Osteocyte (in vitro differentiated cells): ENCODE results near the gene WDR46. TPM values are rescaled to one million over a fixed set of nuclear protein-coding genes. Genes with fewer than 3 reads are reported as not detected.

Experiments
- DNase-seq: peaks from one replicate; pipeline ENCODE4 v3.0.0; 2021; ENCODE audit warnings: mixed read lengths; ENCODE audit not compliant: unreplicated experiment; ENCODE audit errors: extremely low spot score
- H3K27ac Mint-ChIP-seq: one replicate; pipeline ENCODE4 v1.8.0; 2021; ENCODE audit warnings: mild to moderate bottlenecking, mixed read lengths; ENCODE audit not compliant: unreplicated experiment
- H3K27me3 Mint-ChIP-seq: one replicate; pipeline ENCODE4 v1.8.0; 2021; ENCODE audit warnings: mixed read lengths; ENCODE audit not compliant: unreplicated experiment
- H3K36me3 Mint-ChIP-seq: one replicate; pipeline ENCODE4 v1.8.0; 2021; ENCODE audit warnings: mixed read lengths; ENCODE audit not compliant: unreplicated experiment
- H3K4me1 Mint-ChIP-seq: one replicate; pipeline ENCODE4 v1.8.0; 2021; ENCODE audit warnings: mixed read lengths; ENCODE audit not compliant: unreplicated experiment
- H3K4me3 Mint-ChIP-seq: one replicate; pipeline ENCODE4 v1.8.0; 2021; ENCODE audit warnings: mild to moderate bottlenecking, moderate library complexity, mixed read lengths; ENCODE audit not compliant: unreplicated experiment
- H3K9me3 Mint-ChIP-seq: one replicate; pipeline ENCODE4 v1.8.0; 2021; ENCODE audit warnings: mixed read lengths; ENCODE audit not compliant: unreplicated experiment
- total RNA-seq: library from RNA; stranded (reverse); gene quantifications from 2 replicates; pipeline ENCODE4 v1.2.1, GENCODE V29; 2021
- TF ChIP-seq, protein P1 (sequence below): fragments of 200-600 bp; sonication (generic); IDR thresholded peaks from 2 replicates; pipeline ENCODE4 v1.5.0; 2021; ENCODE audit warnings: antibody characterized with exemption, mild to moderate bottlenecking, moderate library complexity

Gene WDR46
- total RNA-seq, 1 donor from 2014 or later: 59.1 TPM

DNA sequence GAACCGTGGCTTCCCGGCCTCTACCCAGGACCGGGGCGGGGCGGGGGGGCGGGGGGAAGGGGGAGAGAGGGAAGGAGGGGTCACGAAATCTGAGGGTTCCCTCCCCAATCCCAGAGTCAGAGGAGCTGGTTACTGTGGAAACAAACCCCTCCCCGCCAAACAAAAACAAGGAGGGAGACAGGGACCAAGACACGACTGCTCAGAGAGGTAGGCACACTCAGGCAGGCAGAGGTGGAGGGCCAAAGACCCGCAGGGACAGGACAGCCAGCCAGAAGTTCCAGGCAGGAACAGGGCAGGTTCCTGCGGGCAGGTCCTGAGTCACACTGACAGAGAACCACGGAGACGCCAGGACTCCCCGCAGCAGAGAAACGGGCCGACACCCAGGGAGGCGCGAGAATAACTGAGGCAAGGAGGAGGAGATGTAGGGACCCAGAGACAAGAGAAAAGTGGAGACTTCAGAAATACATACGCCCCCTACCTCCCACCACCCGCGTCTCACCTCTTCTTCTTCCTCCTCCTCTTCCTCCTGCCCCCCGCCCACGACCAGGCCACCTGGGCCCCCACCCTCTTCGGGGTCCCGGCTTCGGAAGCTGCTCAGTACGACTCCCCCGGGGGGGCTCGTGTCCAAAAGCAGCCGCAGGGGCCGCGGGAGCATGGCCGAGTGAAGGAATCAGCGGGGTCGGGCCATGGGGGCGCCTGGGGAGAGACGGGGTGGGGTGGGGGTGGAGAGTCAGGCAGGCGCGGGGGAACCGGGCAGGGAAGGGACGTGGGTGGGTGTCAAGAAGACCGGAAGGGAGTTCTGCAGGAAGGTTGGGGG, 9.1 kb upstream of the WDR46 start:
- peaks cover 30% of the 10 kb centered on the region for H3K4me1 Mint-ChIP-seq
- peak overlapping the region; percentile 98 for H3K4me3 Mint-ChIP-seq
- no peak for DNase-seq
- TF ChIP-seq, protein P1, sequence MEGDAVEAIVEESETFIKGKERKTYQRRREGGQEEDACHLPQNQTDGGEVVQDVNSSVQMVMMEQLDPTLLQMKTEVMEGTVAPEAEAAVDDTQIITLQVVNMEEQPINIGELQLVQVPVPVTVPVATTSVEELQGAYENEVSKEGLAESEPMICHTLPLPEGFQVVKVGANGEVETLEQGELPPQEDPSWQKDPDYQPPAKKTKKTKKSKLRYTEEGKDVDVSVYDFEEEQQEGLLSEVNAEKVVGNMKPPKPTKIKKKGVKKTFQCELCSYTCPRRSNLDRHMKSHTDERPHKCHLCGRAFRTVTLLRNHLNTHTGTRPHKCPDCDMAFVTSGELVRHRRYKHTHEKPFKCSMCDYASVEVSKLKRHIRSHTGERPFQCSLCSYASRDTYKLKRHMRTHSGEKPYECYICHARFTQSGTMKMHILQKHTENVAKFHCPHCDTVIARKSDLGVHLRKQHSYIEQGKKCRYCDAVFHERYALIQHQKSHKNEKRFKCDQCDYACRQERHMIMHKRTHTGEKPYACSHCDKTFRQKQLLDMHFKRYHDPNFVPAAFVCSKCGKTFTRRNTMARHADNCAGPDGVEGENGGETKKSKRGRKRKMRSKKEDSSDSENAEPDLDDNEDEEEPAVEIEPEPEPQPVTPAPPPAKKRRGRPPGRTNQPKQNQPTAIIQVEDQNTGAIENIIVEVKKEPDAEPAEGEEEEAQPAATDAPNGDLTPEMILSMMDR: peak; percentile 15
- H3K9me3 Mint-ChIP-seq: no peaks in the 10 kb centered on the region
- peak overlapping the region; percentile 100 for H3K27ac Mint-ChIP-seq
- H3K36me3 Mint-ChIP-seq: peaks cover 17% of the 10 kb centered on the region
- no peaks in the 10 kb centered on the region for H3K27me3 Mint-ChIP-seq

DNA sequence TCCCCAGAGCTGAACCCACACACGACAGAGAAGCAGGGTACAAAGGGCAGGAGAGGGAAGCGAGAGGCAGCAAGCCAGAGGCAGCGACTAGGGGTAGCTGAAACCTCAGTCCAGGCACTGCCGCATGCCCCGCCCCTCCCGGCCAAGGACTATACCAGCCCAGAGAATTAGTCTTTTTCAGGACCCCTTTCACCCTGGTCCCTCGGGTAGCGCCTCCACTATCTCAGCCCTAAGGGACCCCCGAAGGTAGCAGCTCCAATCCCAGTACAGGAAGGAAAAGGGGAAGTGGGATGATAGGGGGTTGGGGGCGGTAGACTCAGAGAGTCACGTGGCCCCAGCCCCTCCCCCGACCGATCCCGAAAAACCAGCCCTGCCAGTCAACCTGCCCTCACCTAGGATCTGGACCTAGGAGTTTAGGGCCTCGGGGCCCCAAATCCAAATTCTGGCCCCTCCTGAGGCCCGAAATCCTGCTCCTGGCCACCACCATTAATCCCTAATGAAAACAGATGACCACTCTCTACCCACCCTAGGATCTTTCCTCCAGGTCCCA, 8.4 kb upstream of the WDR46 start:
- peaks cover 15% of the 10 kb centered on the region for H3K36me3 Mint-ChIP-seq
- H3K9me3 Mint-ChIP-seq: no peaks in the 10 kb centered on the region
- no peaks in the 10 kb centered on the region for H3K27me3 Mint-ChIP-seq
- H3K4me3 Mint-ChIP-seq: peak overlapping the region; percentile 98
- TF ChIP-seq, protein P1: no peak
- peaks cover 30% of the 10 kb centered on the region for H3K4me1 Mint-ChIP-seq
- no peak for DNase-seq
- peak overlapping the region; percentile 100 for H3K27ac Mint-ChIP-seq

DNA sequence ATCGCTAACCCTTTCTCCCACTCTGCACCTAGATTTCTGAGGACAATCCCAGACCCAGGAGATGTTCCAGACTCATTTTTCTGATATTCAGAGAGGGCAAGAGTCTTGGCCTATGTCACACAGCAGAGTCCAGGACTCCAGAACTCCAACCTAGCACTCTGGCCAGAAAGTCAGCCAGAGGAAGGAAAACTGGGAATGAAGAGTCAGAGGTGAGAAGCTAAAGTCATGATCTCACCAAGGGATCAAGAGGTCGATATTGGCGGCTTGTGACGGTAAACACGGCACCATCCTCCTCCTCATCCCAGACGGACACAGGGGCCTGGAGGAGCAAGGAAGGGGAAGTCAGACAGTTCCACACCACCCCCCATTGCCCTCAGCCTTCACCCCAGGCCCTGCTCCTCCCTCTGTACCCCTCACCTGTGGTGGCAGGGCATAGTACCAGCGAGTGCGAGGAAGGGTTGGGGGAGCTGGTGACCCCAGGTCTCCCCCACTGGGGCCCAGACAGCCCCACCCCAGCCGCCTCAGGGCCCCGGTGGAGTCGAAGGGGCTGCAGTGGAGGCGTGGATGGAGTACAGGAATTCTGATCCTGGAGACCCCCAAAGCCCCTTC, 7.9 kb upstream of the WDR46 start:
- Mint-ChIP-seq H3K27ac (peak overlapping the region; percentile 100), H3K4me1 (peaks cover 30% of the 10 kb centered on the region), H3K9me3 (no peaks in the 10 kb centered on the region), H3K4me3 (peak overlapping the region; percentile 98), H3K36me3 (peaks cover 15% of the 10 kb centered on the region), H3K27me3 (no peaks in the 10 kb centered on the region)
- DNase-seq: no peak
- TF ChIP-seq, protein P1: no peak

DNA sequence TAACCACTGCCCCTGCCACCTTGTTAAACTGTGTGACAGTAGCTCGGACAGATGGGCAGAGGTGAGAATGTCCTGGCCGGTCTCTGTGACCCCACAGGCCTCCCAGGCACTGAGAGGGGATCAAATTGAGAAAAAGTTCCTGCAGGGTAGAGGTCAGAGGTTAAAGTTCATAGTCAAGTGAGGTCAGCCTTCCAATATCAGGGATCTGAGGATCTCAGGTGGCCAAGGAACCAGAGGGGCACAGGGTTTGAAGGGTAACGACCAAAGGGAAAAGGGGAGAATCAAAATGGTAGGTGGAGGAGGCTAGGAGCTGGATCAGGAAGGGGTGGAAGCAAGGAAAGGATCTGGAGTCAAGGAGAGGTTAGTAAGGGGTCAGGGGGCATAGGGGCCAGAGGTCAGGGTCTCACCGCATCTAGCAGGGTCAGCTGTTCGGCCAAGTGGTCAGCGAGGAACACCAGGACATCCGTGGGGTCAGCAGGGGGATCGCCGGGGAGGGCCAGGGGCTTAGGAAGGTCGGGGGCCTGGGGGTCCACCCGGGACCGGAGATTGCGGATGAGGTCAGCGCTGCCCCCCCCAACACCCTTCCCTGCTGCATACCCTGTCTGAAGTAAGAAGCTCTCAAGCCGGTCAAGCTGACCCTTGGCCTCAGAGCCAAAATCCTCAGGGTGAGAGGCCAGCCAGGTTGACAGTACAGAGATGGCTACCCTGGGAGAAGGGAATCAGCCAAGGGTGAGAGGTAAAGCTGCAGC, 6.8 kb upstream of the WDR46 start:
- no peaks in the 10 kb centered on the region for H3K27me3 Mint-ChIP-seq
- H3K9me3 Mint-ChIP-seq: no peaks in the 10 kb centered on the region
- DNase-seq: no peak
- H3K4me1 Mint-ChIP-seq: peaks cover 22% of the 10 kb centered on the region
- peaks cover 13% of the 10 kb centered on the region for H3K36me3 Mint-ChIP-seq
- peak overlapping the region; percentile 16 for H3K4me3 Mint-ChIP-seq
- TF ChIP-seq, protein P1: no peak
- H3K27ac Mint-ChIP-seq: peak overlapping the region; percentile 67
